Measurements from ENCODE around the gene HSD11B1L. TPM values are rescaled to one million over a fixed set of nuclear protein-coding genes. Genes with fewer than 3 reads are reported as not detected.

Gene HSD11B1L
- total and polyA plus RNA-seq, 12 donors: 3.4 to 40.5 (median 14.7) TPM

- H3K4me3 ChIP-seq: no peak overlapping the region
- peak overlapping the region in 2 of 5 donors; percentile 34 to 90 for H3K27ac ChIP-seq
- peaks cover 0 to 81% of the 10 kb centered on the region in 2 donors for H3K36me3 ChIP-seq (replicated peaks in 1 of 2)
- WGBS, 4 donors: 17 to 83% (median 81%) methylated on average over 1 to 28 of the region's 28 CpGs
- H3K27me3 ChIP-seq: no peaks in the 10 kb centered on the region
- peaks cover 14 to 29% of the 10 kb centered on the region in 2 donors for H3K4me1 ChIP-seq (replicated peaks in 1 of 2)
- H3K9me3 ChIP-seq (replicated peaks in 1 of 3): no peaks in the 10 kb centered on the region
- TF ChIP-seq CTCF (IDR thresholded peaks at IDR 0.05) (no peak), POLR2A (IDR thresholded peaks at IDR 0.05) (no peak)
- intact Hi-C loops (cut with DNase I): no loop called here
- DNase-seq: no peak
Observed at GRCh38 chr19:5695649-5696195, 14.9 kb downstream of the HSD11B1L start.

GRCh38 chr19:5696196-5697021 is 15.6 kb downstream of the HSD11B1L start:
- Histone ChIP-seq H3K27me3 (no peaks in the 10 kb centered on the region), H3K4me3 (no peak overlapping the region), H3K27ac (peak overlapping the region in 3 of 5 donors; percentile 54 to 86 (median 82)), H3K4me1 (replicated peaks in 1 of 2) (peaks cover 14 to 28% of the 10 kb centered on the region in 2 donors), H3K9me3 (replicated peaks in 1 of 3) (no peaks in the 10 kb centered on the region), H3K36me3 (replicated peaks in 1 of 2) (peaks cover 0 to 85% of the 10 kb centered on the region in 2 donors)
- intact Hi-C loops (cut with DNase I): no loop called here
- 73 to 86% (median 76%) methylated on average over 7 to 42 of the region's 42 CpGs for WGBS, 4 donors
- TF ChIP-seq POLR2A (IDR thresholded peaks at IDR 0.05): no peak
- no peak for TF ChIP-seq CTCF (IDR thresholded peaks at IDR 0.05)
- DNase-seq: peak in 4 of 7 donors; percentile 37 to 65 (median 44)

GRCh38 chr19:5697022-5697889 is 16.4 kb downstream of the HSD11B1L start:
- Histone ChIP-seq H3K9me3 (replicated peaks in 1 of 3) (no peaks in the 10 kb centered on the region), H3K27ac (peak overlapping the region in 4 of 5 donors; percentile 15 to 86 (median 68)), H3K4me1 (replicated peaks in 1 of 2) (peaks cover 7 to 20% of the 10 kb centered on the region in 2 donors), H3K27me3 (no peaks in the 10 kb centered on the region), H3K36me3 (replicated peaks in 1 of 2) (peaks cover 0 to 76% of the 10 kb centered on the region in 2 donors), H3K4me3 (no peak overlapping the region)
- intact Hi-C loops (cut with DNase I): no loop called here
- DNase-seq: peak; percentile 69 to 87 (median 84)
- 48 to 54% (median 52%) methylated on average over 17 to 25 of the region's 25 CpGs for whole genome bisulfite sequencing, 4 donors
- TF ChIP-seq CTCF (IDR thresholded peaks at IDR 0.05): no peak
- TF ChIP-seq POLR2A (IDR thresholded peaks at IDR 0.05): peak in 1 of 2 donors; percentile 3

Measured in adrenal gland (tissue), 12 donors.